Activated CD4-positive, alpha-beta T cell treated with anti-CD3 and anti-CD28 coated beads, Interleukin-2, amount 50 U/mL, for 16 hours (primary cell): ENCODE data around the gene KCNH5.

ENCODE experiments used
- DNase-seq: peaks from one replicate; pipeline ENCODE4 v3.0.0-alpha.2; 2020

The KCNH5 gene

DNA sequence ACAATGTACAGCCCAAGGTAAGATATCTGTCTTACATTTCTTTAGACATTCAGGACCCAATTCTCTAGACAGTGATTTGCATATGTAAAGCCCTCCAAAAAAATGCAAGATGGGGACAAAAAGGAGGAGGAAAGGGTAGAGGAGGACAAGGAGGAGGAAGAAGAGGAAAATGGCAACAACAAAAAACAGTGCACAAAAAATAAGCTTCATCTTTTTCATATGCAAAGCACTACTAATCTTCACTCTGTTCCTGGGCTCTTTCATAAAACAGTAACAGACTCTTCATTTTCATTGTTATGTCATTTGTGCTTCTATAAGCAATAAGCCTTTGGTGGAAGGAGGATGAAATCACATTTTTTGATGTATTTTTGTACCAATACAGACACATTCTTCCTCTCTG, 61.4 kb downstream of the KCNH5 start:
- DNase-seq, result no peak

- DNase-seq, result no peak
Observed at GRCh38 chr14:62980693-62981092, 64.6 kb downstream of the KCNH5 start.

- no peak for DNase-seq
Observed at GRCh38 chr14:62957562-62957961, 87.7 kb downstream of the KCNH5 start.

DNA sequence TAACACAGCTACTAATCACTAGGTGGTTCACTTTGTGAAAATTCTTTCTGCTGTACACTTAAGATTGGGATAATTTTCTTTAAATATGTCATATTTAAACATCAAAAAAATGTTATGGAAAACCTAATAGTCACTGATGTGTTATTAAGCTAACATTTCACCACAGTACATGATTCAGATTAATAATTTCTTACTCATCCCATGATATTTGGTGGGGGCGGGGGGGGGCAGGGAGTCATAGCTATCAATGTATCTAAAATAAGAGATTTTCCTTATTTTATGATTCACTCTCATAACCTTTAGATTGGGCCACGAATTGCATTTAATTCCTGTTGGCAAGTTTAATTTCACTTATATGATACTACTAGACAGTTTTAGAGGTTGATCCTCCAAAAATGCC, 88.8 kb downstream of the KCNH5 start:
- no peak for DNase-seq

DNA sequence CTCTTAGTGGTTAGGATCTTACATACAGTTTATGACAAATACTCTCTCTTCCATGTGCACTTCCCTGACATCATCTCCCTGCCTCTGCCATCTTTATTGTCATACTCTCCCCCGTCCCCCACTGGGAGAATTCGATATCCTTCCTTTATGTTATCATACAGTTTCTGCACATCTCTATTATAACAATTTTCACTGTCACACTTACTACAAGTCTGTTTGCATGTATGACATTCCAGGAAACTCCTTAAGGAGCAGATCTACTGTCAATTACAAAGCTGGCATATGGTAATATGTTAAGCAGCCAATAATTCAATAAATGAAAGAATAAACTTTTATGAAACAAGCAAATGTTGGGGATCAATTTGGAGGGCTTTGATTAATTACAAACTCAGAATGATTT, 91.1 kb downstream of the KCNH5 start:
- no peak for DNase-seq

DNA sequence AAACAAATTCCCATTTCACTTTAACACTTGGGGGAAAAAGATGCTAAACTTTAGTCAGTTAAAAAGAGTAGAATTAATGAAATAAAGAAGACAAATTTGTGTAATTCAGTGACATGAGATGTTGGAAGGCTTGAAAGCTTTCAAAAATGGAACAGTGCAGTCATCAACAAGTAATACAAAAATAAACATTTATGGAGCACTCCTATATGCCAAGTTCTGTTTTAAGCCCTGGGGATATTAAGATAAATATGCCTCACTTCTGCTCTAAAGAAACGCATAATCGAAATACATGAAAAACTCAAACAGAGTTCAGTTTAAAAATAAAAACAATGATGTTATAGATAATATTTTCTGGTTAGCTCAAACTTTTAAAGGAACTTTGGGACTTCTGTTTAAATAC, 93.0 kb downstream of the KCNH5 start:
- DNase-seq, result no peak

DNA sequence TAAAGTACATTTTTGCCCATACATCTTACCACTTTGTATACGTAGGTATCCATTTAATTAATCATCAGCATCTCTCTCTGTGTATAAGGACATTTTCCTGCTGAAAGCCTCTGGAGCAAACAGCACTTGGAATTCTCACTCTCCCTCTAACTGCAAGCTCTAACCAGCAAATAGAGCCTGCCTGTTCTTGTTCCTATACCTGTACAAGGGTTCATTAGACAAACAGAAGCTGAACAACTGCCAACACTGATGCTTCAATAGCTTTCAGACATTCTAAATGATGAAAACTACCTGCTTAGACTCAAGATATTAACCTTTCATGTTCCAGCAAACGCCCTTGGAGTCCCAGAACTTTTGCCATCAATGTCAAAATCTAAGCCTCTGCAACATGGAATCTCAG, 98.0 kb downstream of the KCNH5 start:
- DNase-seq, result no peak

- DNase-seq, result no peak
Observed at GRCh38 chr14:62946221-62946620, 99.0 kb downstream of the KCNH5 start.

GRCh38 chr14:62943202-62943601, 102.1 kb downstream of the KCNH5 start:
- no peak for DNase-seq

DNA sequence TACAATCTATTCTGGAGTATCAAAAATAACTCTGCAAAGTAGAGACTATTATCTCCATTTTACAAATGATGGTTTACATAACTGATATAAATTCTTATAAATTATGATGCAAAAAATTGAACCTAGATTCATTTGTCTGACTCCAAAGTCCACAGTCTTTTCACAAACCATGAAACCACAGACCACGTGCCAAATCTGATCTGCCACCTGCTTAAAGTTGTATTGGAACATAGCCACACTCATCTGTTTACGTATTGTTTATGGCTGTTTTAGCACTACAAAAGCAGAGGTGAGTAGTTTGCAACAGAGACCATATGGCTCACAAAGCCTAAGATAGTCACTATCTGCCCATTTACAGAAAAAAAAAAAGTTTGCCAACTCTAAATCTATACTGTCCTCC, 105.3 kb downstream of the KCNH5 start:
- no peak for DNase-seq

- no peak for DNase-seq
Observed at GRCh38 chr14:62938778-62939177, 106.5 kb downstream of the KCNH5 start.

DNA sequence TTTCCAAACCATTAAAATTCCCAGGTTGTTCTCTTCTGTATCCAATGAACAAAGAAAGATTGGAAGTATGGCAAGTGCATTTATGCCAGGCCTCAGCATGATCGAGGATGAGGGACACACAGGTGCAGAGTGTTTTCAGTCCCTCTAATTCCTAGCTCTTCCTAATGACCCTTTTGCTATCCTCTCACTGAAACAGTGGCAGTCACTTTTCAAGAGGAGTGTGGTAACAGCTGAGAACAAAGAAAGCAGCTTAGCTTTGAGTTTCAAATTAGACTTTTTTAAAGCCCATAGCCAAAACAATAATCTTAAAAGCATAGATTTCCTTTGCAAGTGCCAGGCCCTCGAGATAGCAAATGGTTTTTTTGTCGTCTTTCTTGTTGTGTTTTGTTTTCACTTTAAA, 110.8 kb downstream of the KCNH5 start:
- DNase-seq, result no peak

GRCh38 chr14:62921466-62921865, 123.8 kb downstream of the KCNH5 start:
- no peak for DNase-seq

DNA sequence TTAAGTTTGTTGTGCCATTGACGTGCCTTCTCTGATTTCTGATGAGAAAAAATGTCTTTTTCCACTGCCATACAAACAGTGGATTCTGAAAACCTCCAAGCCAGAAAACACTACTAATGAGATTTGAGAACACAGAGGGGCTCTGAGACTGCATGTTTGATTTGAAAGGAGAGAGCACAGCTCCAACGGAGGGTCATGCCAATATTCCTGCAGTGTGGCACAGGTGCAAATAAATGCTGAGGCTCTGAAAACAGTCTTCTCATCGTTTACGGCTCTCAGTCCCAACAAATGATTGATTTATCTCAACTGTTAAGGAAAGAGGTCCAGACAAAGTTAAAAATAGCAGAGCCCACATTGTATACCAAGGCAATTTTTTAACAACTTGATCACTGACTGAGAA, 128.7 kb downstream of the KCNH5 start:
- no peak for DNase-seq

DNA sequence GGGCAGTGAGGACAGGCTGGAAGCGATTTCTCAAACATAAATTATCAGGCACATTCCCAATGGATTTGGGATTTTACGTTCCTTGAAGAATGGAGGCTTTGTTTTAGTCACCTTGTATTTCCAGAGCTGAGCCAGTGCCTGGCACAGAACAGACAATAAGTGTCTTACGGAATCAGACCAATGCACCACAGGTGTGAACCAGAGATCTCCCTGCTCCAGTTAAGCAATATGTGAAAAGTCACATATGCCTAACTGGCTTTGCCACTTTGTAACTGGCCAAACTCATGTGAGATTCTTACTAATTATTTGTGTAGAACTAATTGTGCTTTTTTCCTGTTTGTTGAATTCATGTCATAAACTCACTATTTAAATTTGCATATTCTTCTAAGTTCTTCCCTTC, 130.4 kb downstream of the KCNH5 start:
- no peak for DNase-seq

DNA sequence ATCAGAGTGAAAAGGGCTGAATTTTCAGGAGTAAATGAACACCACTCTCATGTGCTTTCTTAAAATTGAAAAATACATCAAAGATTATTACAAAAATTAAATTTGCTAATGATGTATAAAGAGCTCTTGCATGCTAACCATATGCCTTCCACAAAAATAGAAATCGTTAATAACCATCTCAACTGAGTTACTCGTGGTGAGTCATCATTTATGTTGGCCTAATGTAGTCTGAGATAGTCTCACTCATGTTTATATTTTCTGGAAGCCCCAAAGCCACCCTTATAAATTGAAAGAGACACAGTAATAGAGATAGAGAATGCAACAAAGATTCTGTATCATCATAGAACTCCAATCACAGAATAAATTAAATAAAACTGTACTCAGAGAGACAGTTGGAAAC, 131.2 kb downstream of the KCNH5 start:
- DNase-seq, result no peak

GRCh38 chr14:62908506-62908905, 136.8 kb downstream of the KCNH5 start:
- DNase-seq, result no peak

DNA sequence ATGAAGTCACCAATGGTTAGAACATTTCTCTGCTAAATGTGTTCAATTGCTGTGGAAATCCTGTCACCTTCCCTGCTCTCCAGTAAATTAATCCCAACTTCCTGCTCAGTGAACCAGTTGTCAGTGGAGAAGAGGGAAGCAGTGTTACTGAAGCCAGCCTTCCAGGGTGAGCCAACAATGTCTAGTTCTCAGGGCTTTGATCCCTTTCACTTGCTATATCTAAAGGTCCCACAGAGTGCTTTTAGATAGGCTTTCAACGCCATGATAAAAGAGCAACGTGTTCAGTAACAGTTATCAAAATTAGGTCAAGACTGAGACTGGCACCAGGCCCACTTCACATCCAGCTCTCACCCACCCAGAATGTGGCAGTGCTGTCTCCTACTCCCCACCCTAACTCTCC, 139.7 kb downstream of the KCNH5 start:
- no peak for DNase-seq

DNA sequence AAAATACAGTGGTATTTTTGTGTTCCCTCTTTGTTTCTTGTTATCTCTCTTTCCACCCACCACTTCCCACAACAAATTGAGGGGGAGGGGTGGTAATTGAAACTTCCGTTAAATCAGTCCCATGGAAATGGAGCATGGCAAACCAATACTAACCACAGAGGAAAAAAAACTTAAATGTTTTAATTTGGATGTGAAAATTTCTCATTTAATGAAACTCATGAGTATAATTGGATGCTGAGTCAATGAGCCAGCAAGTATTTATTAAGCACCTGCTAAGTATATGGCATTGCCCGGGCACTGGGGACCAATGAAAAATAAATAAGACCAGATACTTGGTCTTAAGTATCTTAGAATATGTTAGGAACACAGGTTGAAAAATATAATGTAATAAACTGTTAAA, 147.5 kb downstream of the KCNH5 start:
- DNase-seq, result no peak

- no peak for DNase-seq
Observed at GRCh38 chr14:62896932-62897456, 148.3 kb downstream of the KCNH5 start.

GRCh38 chr14:62894736-62895135, 150.5 kb downstream of the KCNH5 start:
- DNase-seq, result no peak

DNA sequence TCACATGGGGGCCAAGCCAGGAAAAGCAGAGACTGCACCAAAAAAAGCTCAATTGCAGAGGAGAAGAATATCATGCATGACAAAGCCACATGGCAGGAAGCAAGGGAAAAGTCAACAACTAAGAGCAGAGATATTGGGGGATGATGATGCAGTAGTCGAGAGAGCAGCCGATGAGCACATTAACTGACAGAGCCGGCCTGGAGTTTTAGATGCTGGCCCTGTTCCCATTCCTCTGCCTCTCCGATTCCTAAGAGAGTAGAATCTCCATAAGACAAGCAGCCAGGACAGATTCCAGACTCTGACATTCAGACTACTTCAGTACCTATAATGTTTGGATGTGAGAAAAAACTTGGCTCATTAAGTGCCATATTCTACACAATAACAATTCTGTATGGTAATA, 155.9 kb downstream of the KCNH5 start:
- DNase-seq, result no peak

- DNase-seq, result no peak
Observed at GRCh38 chr14:62886461-62886860, 158.8 kb downstream of the KCNH5 start.

DNA sequence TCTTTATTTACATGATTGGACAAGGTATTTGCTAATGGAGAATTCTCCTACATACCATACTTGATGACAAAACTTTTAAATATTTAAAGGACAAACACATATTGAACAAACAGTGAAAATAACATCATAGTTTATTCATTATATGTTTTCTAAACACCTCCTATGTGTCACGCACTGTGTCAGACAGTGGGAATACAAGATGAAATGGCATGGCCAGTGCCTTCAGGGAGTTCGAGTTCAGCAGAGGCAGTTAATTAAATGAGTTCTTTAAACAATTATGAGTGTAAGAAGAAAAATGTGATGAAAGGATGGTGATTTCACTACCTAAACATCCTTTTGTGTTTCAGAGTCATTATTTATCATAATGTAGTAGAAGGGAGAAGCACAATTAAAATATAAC, 159.8 kb downstream of the KCNH5 start:
- DNase-seq, result no peak

DNA sequence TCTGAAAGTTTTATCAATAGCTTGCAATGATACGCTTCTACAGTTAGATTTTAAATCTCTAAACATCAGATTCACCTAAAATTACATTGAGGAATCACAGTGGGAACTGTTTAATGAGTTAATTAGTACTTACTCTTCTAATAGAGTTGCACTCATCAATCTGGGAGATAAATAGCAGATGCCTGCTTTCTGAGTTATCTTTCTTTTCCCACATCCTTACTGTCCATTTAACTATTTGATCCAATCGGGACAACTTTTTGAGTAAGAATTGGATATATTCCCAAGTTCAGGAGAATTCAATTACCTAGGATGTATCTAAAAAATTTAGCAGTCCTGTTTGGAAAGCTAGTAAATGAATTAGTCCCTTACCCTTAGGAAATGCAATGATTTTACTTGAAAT, 162.3 kb downstream of the KCNH5 start:
- DNase-seq, result no peak

DNA sequence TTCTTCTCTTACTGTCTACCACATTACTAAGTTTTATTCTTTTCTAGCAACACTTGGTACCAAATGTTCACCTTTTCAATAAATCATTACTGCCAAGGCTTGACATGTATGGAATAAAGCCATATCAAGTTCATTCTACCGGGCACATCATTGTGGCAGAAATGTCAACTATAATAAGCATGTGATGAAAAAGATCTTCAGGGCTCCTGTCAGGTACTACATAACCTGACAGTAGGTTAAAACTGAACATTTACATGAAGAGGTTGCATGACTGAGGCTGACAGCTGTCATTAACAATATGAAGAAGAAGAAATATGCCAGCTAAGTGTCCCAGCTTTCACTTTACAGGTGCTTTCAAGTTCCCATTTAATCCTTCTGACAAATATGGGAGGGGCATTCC, 178.9 kb downstream of the KCNH5 start:
- DNase-seq, result no peak
